MCF 10A (cell line): ENCODE measurements around the gene NELL1. TPM values are rescaled to one million over a fixed set of nuclear protein-coding genes. Genes with fewer than 3 reads are reported as not detected.

Source experiments
- BruUV-seq: library from RNA; stranded (reverse); fragments of 400-500 nt; replicated peaks from 2 replicates; lab custom pipeline; 2021; lab: Mats Ljungman, UMichigan
- CTCF ChIA-PET: fragments of 300-600 bp; sonication (Branson Sonifier 250); formaldehyde crosslinking; extraction: SDS; loops from one replicate; lab custom pipeline; 2021; ENCODE audit warnings: antibody characterized with exemption, inconsistent platforms; lab: Yijun Ruan, JAX
- POLR2A ChIA-PET: fragments of 300-600, 350-650 bp; sonication (Branson Sonifier 250); formaldehyde crosslinking; extraction: SDS; loops from one replicate; lab custom pipeline; 2020; ENCODE audit warnings: antibody characterized with exemption, inconsistent platforms; lab: Yijun Ruan, JAX
- DNase-seq: peaks from one replicate; pipeline ENCODE4 v3.0.0-alpha.2; 2018; ENCODE audit not compliant: unreplicated experiment
- H3K27ac Mint-ChIP-seq: one replicate; pipeline ENCODE4 v1.8.0; 2022; ENCODE audit warnings: mild to moderate bottlenecking, low read depth, mixed read lengths; ENCODE audit not compliant: unreplicated experiment
- H3K27me3 Mint-ChIP-seq: one replicate; pipeline ENCODE4 v1.8.0; 2022; ENCODE audit warnings: mixed read lengths; ENCODE audit not compliant: insufficient read depth, unreplicated experiment
- H3K36me3 Mint-ChIP-seq: one replicate; pipeline ENCODE4 v1.8.0; 2022; ENCODE audit warnings: mild to moderate bottlenecking, moderate library complexity, mixed read lengths; ENCODE audit not compliant: insufficient read depth, unreplicated experiment
- H3K4me1 Mint-ChIP-seq: one replicate; pipeline ENCODE4 v1.8.0; 2022; ENCODE audit warnings: mixed read lengths; ENCODE audit not compliant: insufficient read depth, unreplicated experiment
- H3K4me3 Mint-ChIP-seq: one replicate; pipeline ENCODE4 v1.8.0; 2022; ENCODE audit warnings: mild to moderate bottlenecking, moderate library complexity, mixed read lengths; ENCODE audit not compliant: unreplicated experiment
- H3K9me3 Mint-ChIP-seq: one replicate; pipeline ENCODE4 v1.8.0; 2022; ENCODE audit warnings: mixed read lengths; ENCODE audit not compliant: unreplicated experiment
- CTCF ChIP-seq: fragments of 200-600 bp; IDR thresholded peaks from one replicate; pipeline ENCODE4 v1.8.0; 2022; ENCODE audit warnings: antibody characterized with exemption, mild to moderate bottlenecking; ENCODE audit not compliant: unreplicated experiment
- intact Hi-C: fragments of 100-400 bp; cut with micrococcal nuclease; formaldehyde crosslinking; loops from 2 replicates; pipeline ENCODE4 v1.14.1; 2022
- total RNA-seq: library from RNA; stranded (reverse); gene quantifications from 2 replicates; pipeline ENCODE4 v1.2.3, GENCODE V29; 2022

The NELL1 gene
- total RNA-seq, 1 experiment from 2014 or later = not detected

GRCh38 chr11:20731676-20732215 lies 62.4 kb downstream of the NELL1 start:
- no peaks in the 10 kb centered on the region for H3K4me1 Mint-ChIP-seq
- H3K4me3 Mint-ChIP-seq = no peak overlapping the region
- H3K9me3 Mint-ChIP-seq = peaks cover 6% of the 10 kb centered on the region
- no peak overlapping the region for H3K27ac Mint-ChIP-seq
- H3K27me3 Mint-ChIP-seq = no peaks in the 10 kb centered on the region
- H3K36me3 Mint-ChIP-seq = no peaks in the 10 kb centered on the region
- intact Hi-C loops = no loop called here
- BruUV-seq = no TSS peak
- no peak for DNase-seq
- no peak for TF ChIP-seq CTCF
- ChIA-PET POLR2A (no interaction called here), CTCF (interaction anchor here (0.6 to 0.7 kb wide), 2 partner anchors 83 to 231 kb away, joined by 3 to 4 read pairs; no protein-coding TSS in a partner anchor)

- no peaks in the 10 kb centered on the region for H3K36me3 Mint-ChIP-seq
- no peak for TF ChIP-seq CTCF
- DNase-seq = no peak
- POLR2A ChIA-PET = no interaction called here
- intact Hi-C loops = no loop called here
- no peak overlapping the region for H3K4me3 Mint-ChIP-seq
- H3K4me1 Mint-ChIP-seq = no peaks in the 10 kb centered on the region
- H3K27me3 Mint-ChIP-seq = no peaks in the 10 kb centered on the region
- H3K27ac Mint-ChIP-seq = no peak overlapping the region
- H3K9me3 Mint-ChIP-seq = peaks cover 10% of the 10 kb centered on the region
- no TSS peak for BruUV-seq
- CTCF ChIA-PET = no interaction called here
Measured at GRCh38 chr11:20739107-20739506, 69.7 kb downstream of the NELL1 start.

DNA sequence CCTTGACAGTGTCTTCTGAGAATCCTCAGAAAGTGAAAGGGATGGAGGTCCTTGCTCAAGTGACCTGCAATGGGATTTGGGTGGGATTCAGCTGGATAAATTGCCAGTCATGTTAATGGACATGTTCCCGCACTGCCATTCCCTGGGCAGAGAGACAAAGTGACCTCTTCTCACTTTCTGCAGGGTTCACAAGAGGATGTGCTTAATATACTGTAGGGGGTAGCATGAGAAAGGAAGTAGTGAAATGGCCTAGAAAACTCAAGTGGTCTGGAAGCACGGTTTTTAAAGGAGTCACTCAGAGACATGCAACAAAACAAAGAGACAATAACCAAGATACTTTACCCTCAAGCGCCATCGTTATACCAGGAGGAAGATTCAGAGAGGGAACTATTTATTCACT lies 70.2 kb downstream of the NELL1 start:
- Mint-ChIP-seq H3K4me1 (no peaks in the 10 kb centered on the region), H3K4me3 (no peak overlapping the region), H3K27ac (no peak overlapping the region), H3K9me3 (peaks cover 13% of the 10 kb centered on the region), H3K27me3 (no peaks in the 10 kb centered on the region), H3K36me3 (no peaks in the 10 kb centered on the region)
- CTCF ChIA-PET = no interaction called here
- POLR2A ChIA-PET = no interaction called here
- TF ChIP-seq CTCF = no peak
- no TSS peak for BruUV-seq
- intact Hi-C loops = no loop called here
- DNase-seq = no peak

DNA sequence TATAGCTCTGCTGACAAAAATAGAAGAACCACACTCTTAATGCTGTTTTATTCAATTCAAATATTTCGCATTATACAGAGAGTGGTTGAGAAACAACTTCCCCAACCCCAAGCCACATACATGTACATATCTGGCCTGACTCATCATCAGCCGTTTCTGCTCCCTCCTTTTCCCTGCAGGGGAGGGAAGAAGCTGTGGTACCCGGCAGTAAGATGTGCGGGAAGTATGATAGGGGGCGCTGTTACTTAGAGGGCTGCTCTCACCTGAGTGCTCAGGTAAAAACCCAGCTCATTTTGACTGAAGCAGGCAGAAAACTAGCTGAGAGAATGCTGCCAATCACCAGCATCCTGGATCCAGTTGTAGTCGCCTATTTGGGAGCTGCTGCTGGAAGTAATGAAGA lies 85.5 kb downstream of the NELL1 start:
- no peak for DNase-seq
- H3K27me3 Mint-ChIP-seq = no peaks in the 10 kb centered on the region
- no peak overlapping the region for H3K4me3 Mint-ChIP-seq
- ChIA-PET CTCF (interaction anchor here (0.6 to 1.0 kb wide), 4 partner anchors 40 to 1237 kb away, joined by 3 to 7 read pairs (median 6); no protein-coding TSS in a partner anchor), POLR2A (no interaction called here)
- no peak for TF ChIP-seq CTCF
- intact Hi-C loops = no loop called here
- no peak overlapping the region for H3K27ac Mint-ChIP-seq
- H3K9me3 Mint-ChIP-seq = peaks cover 28% of the 10 kb centered on the region
- no peaks in the 10 kb centered on the region for H3K4me1 Mint-ChIP-seq
- BruUV-seq = no TSS peak
- H3K36me3 Mint-ChIP-seq = no peaks in the 10 kb centered on the region
